SK-N-SH treated with all-trans-retinoic acid at 6 μM for 48 hours (cell line): ENCODE measurements around the gene LTBP2.

Source experiments
- ZFP3 ChIP-seq: fragments of 250-450 bp; sonication (Bioruptor Pico); IDR thresholded peaks from 2 replicates; pipeline ENCODE4 v1.5.0; 2020; ENCODE audit warnings: mild to moderate bottlenecking, moderate library complexity
- ZFP30 ChIP-seq: fragments of 450-650 bp; formaldehyde crosslinking; IDR thresholded peaks from 2 replicates; pipeline ENCODE4 v1.5.0; 2022; ENCODE audit warnings: mild to moderate bottlenecking, moderate library complexity
- ZNF70 ChIP-seq: fragments of 450-650 bp; formaldehyde crosslinking; IDR thresholded peaks from 2 replicates; pipeline ENCODE4 v1.5.0; 2020; ENCODE audit warnings: mild to moderate bottlenecking, moderate library complexity

GRCh38 chr14:74524812-74525135 is 87.3 kb downstream of the LTBP2 start:
- TF ChIP-seq ZNF70 (no peak), ZFP3 (no peak), ZFP30 (CRISPR knock-in tag) (no peak)
